SHP77 treated with DMSO at 0.1 percent for 48 hours (cell line): ENCODE measurements around the gene EIF1AD.
"Not testable (repeated sequence)": the region's sequence is repeated elsewhere in the genome, so short reads cannot be mapped to it uniquely, and the experiment has no call there.

Source experiments
- DNase-seq: peaks from one replicate; lab custom pipeline; 2025; lab: John Stamatoyannopoulos, UW

The EIF1AD gene

DNA sequence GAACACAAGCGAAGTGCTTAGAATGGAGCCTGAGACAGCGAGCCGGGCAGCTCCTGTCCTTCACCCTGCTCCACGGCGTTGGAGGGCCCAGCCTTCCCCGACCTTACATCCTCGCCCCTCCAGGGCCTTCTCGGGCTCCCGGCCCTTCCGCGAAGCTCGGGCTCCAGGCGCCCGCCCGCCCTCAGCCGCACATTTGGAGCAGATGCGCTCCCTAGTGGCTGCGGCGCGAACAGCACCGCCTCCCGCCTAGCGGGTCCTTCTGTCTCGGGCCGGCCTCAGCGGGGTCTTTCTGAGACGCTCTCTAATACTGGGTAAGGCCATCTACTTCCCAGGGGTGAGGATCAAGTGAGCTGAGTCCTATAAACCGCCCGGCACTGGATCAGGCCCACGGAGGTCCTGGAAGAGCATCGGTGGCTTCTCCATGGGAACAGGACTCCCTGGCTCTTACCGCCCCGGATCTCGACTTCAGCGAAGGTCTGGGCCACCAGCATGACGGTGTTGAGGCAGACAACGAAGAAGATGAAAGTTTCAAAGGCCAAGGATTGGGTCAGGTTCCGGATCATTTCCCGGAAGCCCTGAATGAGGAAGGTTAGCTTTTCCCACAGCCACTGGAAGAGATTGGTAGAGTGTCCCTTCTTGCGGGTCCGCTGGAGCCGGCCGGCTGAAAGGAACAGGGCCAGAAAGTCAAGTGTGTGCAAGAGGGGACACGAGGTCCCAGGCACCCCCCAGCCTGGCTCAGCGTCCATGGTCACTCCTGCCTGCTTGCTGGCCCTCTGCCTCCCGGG lies 20.6 kb upstream of the EIF1AD start:
- DNase-seq = peak; percentile 38

DNA sequence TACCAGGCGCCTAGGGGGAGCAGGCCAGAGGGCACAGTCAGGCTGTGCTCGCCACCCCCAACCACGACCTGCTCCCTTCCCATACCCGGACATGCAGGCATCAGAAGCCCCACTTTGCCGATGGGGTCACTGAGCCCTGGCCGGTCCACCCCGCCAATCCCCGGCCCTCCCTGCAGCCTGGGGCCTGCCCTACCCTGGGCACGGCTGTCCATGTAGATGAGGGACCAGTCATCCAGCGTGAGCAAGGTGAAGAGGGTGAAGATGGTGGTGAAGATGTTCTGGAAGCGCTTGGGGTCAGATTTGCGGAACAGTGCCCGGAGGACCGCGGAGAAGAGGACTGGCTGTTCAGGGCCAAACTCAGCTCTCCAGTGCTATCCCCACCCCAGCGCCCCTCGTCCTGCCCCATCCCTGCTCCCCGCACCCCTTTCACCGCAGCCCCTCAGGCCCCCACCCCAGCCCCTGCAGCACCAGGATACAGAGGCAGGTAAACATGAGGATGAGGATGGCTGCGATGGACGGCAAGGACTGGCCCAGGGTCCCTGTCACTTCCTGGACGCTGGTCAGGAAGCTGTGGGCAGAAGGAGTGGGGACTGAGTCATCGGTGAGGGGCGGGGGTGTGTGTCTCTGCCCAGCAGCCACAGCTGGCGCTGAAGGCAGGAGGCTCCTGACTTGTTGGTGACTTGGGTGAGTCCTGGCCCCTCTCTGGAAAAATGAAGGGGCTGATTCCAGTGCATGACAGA lies 18.8 kb upstream of the EIF1AD start:
- DNase-seq = no peak

DNA sequence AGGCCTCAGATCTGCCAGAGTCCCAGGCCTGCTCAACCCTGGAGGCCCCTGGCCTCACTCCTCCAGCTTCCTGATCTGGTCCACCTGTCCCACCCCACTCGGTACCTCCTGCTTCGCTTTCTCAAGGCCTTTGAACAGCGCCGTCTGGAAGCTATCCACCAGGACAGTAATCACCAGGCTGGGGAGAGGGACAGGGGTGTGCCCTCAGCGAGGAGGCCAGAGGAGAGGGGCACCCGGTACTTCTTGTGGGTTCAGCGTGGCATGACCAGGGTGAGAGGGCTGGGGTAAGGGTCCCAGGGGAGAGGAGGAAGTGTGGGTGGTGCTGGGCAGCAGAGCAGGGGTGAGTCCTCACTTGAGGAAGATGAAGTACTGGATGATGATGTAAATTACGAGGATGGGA lies 18.3 kb upstream of the EIF1AD start:
- no peak for DNase-seq

DNA sequence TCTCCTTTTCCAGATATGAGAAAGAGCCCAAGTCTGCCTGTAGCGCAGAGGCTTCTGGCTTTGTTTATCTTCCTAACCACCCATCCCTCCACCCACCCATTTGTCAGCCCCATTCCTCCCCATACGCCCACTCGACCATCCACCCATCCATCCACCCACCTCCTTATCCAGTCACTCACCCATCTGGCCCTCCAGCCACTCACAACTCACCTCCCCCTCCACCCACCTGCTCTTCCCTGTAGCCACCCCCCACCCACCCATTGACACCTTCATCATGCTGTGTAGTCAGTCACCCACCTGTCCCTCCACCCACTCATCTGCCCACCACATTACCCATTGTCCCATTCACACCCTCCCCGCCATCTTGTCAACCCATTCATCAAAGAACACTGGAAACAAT lies 15.4 kb upstream of the EIF1AD start:
- DNase-seq = no peak

DNA sequence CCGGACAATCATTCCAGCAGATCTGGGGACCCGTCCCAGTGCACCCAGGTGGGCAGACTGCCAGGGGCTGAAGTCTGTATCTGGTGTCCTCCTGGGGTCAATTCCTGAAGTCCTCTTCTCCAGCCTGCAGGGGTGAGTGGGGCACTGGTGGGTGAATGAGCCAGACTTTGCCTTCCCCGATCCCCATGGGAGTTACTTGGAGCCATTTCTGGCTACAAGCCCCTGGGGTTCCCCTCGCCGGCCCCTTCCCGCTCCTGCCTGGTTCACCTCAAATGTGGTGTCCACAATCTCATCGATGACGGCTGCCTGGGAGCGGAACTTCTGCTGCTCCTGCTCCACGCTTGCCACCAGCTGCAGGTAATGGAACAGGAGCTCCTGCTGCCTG lies 14.8 kb upstream of the EIF1AD start:
- DNase-seq = no peak

DNA sequence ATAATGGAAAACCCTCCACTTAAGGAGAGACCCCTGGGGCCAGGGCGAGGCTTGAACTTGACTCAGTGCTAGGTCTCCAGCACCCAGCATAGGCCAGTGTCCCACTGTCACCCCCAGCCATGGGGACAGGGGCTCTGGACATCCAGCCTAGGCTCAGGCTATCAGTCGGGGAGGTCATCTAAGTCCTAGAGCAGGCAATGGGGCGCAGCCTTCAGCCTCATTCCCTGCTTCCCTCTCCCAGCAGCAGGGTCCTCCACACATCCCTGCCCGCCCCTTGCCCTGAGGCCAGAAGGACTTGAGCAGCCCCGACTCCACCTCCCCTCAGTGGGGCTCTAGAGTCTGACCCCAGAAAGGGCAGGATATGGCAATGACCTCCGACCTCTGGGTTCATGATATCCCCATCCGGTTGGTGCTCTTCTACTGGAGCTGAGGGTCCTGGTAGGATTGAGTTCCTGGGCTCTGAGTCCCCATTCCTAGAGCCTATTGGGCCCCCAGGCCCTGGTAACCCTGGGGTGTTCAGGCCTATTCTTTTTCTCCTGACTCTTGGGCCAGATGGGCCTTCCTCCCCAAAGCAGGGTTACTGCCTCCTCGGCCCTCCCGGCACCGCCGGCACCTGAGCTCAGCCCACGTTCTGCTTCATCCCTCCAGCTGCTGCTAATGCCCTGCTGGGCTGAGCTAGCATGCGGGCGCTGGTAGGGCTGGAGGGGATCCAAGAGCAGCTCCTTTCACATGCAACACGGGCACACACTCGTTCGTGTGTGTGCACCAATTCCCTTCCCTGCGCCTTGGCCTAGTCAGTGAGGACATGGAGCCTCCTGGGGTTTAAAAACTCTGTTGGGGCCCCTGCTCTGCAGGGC lies 14.2 kb upstream of the EIF1AD start:
- DNase-seq = no peak

DNA sequence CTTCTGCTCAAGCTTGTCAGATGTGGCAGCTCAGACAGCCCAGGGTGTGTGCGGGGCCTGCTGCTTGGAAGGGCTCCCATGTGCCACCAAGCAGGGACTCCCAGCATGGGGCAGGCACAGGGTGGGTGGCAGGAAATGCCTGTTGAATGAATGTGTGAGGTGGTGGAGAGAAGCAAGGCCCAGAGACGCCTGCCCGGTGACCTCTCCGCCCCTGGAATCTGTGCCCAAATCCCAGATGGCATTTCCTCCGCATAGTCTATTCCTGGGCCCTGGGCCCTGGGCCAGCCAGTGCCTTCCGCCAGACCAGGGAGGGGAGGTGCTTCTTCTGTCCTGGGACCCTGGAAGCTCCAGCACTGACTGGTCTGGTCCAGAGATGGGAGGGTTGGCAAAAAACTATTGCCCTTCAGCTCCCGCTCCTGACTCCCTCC lies 13.5 kb upstream of the EIF1AD start:
- no peak for DNase-seq

DNA sequence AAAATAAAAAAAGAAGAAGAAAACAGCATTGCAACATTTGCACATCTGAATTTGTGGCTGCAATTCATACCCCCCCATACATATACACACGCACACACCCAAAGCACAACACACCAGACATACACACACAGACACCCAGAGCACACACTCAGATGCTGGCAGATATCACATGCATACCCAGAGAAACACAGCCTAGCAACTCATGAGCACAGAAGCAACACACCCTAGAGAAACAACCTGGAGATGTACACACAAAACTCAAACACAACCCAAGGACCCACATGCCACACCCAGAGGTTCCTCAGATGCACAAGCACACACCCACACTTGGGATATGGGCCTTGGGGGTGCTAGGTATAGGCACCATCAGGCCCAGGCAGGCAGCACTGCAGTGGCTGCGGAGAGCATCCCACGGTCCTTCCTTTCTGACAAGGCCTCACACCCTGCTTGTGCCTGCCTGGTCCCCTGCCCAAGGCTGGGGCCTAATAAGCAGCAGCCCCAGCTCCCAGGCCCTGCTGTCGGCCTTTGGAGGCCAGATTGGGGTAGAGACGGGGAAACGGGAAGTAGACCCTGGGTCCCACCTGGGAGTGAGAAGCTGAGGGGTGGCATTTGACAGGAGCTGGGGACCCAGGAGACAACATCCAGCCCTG lies 13.0 kb upstream of the EIF1AD start:
- no peak for DNase-seq

DNA sequence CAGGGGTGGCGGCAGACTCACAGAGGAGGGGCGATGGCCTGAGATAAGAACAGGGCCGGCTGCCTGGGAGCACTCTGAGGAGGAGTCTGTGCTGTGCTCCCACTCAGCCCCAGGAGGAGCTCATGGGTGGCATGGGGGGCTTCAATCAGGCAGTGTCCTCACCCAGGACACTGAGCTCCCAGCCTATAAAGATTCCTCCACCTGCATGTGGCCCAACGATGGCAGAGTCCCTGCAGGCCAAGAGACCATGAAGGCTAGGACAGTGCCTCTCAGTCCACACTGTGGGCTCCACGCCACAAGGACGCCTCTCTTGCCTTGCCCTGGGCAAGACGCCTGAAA lies 11.8 kb upstream of the EIF1AD start:
- DNase-seq = no peak

DNA sequence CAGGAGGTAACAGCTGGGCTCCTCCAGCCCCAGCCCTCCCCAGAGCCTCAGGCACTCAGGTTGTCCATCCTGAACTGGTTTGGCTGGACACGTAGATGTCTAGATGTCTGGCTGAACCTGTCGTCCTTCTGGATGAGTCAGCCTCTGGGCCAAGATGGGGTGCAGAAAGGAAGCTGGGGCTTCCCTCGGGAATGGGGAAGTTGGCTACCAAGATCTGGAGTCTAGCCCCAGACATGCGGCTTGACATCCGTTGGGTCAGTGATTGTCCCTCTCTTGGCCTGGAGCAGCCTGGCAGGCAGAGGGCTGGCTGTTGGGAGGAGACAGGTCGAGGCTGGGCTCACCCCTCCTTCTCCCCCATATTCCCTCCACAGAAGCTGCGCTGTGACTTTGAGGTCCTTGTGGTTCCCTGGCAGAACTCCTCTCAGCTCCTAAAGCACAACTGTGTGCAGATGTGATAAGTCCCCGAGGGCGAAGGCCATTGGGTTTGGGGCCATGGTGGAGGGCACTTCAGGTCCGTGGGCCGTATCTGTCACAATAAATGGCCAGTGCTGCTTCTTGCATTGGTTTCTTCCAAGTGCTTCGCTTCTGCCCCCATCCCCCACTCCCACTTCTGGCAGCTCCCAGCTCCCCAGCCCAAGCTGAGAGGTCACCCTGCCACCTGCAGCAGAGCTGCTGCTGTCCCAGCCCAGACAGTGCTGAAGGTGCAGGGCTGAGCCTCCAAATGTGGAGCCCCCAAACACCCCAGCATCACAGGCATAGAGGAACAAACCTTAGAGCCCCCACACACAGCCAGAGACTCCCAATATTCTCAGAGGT lies 11.2 kb upstream of the EIF1AD start:
- DNase-seq = no peak

DNA sequence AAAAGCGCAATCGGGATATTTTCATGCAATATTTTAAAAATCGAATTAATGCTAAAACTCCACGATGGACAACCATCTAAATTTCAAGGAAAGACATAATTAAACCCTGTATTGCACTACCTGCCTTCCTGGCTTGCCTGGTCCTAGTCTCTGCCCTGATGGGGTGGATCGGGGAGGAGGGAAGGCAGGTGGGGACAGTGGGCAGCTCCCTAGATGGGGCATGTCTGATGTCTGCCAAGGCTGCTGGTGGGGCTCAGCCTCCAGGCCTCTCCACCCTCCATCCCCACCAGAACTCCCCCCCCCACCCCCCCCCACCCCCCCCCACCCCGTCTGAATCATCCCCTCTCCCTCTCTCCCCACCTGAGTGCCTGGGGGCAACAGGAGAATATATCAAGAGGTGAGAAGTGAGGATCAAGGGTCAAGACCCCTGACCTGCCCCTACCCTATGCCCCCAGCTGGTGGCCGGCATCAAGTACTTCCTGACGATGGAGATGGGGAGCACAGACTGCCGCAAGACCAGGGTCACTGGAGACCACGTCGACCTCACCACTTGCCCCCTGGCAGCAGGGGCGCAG lies 10.5 kb upstream of the EIF1AD start:
- DNase-seq = no peak

DNA sequence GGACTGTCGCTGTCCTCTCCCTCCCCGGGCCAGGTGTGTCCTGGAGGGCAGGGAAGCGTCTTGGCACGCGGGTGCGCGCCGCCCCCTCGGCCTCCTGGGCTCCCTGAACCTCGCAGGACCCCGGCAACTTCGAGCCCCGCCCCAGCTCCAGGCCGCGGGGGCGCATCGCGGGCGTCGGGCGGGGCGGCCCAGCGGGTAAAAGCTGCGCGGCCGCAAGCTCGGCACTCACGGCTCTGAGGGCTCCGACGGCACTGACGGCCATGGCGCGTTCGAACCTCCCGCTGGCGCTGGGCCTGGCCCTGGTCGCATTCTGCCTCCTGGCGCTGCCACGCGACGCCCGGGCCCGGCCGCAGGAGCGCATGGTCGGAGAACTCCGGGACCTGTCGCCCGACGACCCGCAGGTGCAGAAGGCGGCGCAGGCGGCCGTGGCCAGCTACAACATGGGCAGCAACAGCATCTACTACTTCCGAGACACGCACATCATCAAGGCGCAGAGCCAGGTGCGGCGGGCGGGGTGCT lies 9.9 kb upstream of the EIF1AD start, which contains the start of gene CST6:
TSS of gene CST6 (plus strand) at position 224 of the 519 bp plus-strand sequence. CDS start at position 261, 37 bp downstream.
- DNase-seq = no peak

DNA sequence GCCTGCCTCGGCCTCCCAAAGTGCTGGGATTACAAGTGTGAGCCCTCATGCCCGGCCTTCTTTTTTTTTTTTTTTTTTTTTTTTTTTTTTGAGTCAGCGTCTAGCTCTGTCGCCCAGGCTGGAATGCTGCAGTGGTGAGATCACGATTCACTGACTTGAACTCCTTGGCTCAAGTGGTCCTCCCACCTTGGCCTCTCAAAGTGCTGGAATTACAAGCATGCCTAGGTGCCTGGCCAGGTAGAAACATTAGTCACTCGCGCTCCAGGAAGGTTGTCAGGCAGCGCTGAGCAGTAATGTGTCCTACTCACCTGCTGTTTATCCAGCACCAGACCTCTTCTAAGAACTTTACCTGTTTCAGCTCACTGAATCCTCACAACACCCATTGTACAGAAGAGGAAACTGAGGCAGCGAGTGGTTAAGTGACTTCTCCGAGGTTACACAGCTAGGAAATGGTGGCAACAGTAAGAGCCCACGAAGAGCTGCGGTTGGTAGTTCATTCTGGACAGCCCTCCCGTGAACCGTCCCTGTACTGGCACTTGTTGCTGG lies 9.4 kb upstream of the EIF1AD start:
- DNase-seq = no peak

DNA sequence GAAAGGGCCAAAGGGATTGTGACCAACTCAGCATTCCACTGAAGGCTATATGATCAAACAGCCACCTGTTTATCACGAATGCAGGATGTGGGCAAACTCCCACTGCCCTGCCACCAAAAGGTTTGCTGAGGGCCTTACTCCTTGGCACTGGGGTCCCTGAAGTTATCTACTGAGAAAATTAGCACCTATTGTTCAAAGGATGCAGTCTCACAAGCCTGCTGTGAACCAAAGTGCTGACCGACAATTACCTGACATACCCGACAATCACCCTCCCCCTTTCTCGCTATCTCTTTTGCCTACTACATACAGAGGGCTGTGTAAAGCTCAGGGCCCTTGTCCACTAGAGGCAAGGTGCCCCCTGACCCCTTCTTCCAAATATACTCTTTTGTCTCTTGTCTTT lies 8.1 kb upstream of the EIF1AD start:
- DNase-seq = not testable (repeated sequence)

DNA sequence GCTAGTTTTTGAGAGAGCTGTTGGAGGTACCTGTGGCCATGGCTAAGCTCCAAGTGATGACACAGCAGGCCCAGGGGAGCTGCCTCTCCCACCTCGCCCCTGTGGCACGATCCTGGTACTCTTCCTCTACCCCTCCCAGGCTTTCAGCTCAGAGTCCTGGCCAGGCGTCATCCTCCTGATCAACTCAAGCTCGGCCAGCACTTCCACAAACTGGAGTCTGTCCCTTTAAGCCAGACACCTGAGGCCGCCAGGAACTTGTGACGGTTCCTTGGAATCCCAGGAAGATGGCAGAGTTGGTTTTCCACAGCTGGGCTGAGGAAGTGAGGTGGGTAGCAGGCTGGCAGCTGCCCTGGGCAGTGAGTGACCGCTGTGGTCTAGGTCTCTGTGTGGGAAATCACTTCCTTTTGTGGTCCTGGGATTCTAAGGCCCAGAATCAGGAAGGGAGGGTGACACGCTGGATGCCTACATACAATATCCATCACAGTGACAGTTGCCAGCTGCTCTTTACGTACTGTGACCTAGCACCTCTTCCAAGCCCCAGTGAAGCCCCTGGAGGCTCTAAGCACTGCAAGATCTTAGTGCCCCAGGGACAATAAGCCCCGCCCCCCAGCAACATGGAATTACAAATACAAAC lies 6.6 kb upstream of the EIF1AD start:
- DNase-seq = no peak

DNA sequence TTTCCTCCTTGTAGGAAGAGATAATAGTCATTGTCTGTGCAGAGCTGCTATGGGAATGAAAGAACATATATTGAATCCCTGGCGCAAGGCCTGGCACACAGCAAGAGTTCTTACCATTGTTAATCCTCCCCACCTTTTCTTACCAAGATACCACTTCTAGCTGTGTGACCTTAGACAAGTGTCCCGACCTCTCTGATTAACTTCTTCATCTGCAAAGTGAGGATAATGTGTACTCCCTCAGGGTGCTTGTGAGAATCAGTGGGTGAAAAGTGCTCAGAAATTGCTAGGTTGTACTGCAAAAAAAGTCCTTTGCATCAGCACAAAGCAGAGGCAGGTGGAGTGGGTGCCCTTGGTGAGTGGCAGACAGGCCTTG lies 6.1 kb upstream of the EIF1AD start:
- no peak for DNase-seq

DNA sequence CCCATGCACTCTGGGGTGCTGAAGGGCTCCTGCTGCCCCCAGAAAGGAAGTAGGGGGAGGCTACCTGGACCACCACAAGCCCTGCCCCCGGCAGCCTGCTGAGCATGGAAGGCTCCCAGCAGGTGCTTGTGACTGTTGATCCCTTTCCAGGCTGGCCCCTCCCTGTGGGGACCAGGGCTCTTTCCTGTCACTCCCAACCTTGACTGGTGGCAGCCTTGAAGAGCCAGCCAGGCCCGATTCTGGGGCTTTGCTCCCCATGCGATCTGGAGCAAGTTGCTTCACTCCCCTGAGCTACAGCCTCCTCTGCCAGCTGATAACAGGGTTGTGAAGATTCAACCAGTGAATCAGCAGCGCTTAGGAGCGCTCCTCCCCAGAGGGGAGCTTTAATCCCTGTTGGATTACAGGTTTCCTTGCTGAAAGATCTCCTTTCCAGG lies 5.3 kb upstream of the EIF1AD start:
- DNase-seq = no peak

DNA sequence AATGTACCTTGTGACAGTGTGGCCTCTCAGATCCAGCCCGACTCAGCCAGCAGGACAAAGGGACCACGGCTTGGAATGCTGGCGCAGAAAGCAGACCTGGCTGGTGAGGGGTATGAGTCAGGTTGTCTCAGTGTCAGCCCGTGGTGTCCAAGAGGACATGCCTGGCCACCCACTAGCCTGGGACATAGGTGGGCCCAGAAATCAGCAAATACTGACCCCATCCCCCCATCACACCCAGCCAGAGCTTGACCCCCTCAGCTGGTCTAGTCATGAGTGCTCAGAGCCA lies 4.9 kb upstream of the EIF1AD start:
- DNase-seq = no peak

DNA sequence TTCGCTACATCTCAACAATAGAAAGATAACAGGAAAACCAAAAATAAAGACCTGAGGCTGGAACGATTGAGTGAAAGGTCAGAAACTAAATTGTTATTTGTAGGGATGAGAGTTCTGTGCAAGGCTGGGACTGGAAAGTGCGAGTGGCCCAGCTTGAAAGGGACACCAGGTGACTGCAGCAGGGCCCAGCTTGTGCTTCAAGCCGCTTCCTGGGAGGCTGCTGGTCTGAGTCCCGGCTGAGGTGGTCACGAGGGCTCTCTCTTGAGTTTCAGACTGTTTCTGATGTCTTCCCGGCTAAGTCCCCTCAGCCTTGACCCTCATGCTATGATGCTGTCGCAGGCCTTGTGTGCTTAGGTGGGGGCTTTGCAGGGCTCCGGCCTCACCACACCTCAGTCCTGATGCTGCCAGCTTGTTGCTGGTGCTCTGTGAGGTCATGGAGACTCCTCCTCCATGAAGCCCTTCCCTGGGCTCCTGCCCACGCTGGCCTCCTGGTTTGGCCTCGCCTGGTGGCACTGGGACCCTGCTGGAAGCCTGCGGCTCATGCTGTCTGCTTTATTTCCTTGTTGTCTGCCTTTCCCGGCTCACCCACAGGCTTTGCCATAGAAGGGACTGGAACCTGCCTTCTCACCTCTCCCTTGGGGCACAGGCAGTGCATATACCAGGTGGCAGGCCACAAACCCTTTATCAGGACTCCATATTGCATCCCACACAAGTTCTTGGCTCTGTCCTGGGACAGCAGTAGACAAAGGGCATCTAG lies 4.4 kb upstream of the EIF1AD start:
- no peak for DNase-seq
